Liver (tissue), 9 donors: Measurements from ENCODE around the gene SNX33. TPM values are rescaled to one million over a fixed set of nuclear protein-coding genes. Genes with fewer than 3 reads are reported as not detected.
"Not testable (repeated sequence)": the region's sequence is repeated elsewhere in the genome, so short reads cannot be mapped to it uniquely, and the experiment has no call there.

Experiments used
- DNase-seq: peaks from one replicate; pipeline ENCODE4 v3.0.0-alpha.2; 2017; ENCODE audit warnings: low spot score
- H3K27ac ChIP-seq, 2 donors: one replicate each; pipeline ENCODE4 v1.7.0; 2013; ENCODE audit warnings: inconsistent platforms in 2 of 2, low read length in 2 of 2, control low read depth in 1 of 2, low read depth in 1 of 2, mild to moderate bottlenecking in 1 of 2
- H3K27me3 ChIP-seq, 4 donors: one replicate each; pipeline versions ENCODE4 v1.6.1 to v1.7.0; 2013; ENCODE audit warnings: low read length in 3 of 4, inconsistent platforms in 1 of 4, mild to moderate bottlenecking in 1 of 4, moderate library complexity in 1 of 4; ENCODE audit not compliant: control insufficient read depth in 4 of 4, insufficient read depth in 4 of 4
- H3K36me3 ChIP-seq, 4 donors: one replicate each; pipeline versions ENCODE4 v1.6.1 to v1.7.0; 2013; ENCODE audit warnings: low read length in 3 of 4, mild to moderate bottlenecking in 3 of 4, low read depth in 1 of 4, moderate library complexity in 1 of 4; ENCODE audit not compliant: control insufficient read depth in 4 of 4, insufficient read depth in 3 of 4
- H3K4me1 ChIP-seq, 4 donors: one replicate each; pipeline versions ENCODE4 v1.6.1 to v1.7.0; 2013; ENCODE audit warnings: low read length in 3 of 4, mild to moderate bottlenecking in 3 of 4, moderate library complexity in 1 of 4; ENCODE audit not compliant: control insufficient read depth in 4 of 4, insufficient read depth in 4 of 4
- H3K4me3 ChIP-seq, 3 donors: one replicate each; pipeline versions ENCODE4 v1.6.1 to v1.7.0; 2013; ENCODE audit warnings: low read length in 3 of 3, control low read depth in 1 of 3, low read depth in 1 of 3, mild to moderate bottlenecking in 1 of 3
- H3K9ac ChIP-seq, 2 donors: one replicate each; pipeline ENCODE4 v1.7.0; 2013; ENCODE audit warnings: low read length in 2 of 2, mild to moderate bottlenecking in 2 of 2, moderate library complexity in 2 of 2, control low read depth in 1 of 2, low read depth in 1 of 2
- H3K9me3 ChIP-seq, 4 donors: one replicate each; pipeline versions ENCODE4 v1.6.1 to v1.7.0; 2013; ENCODE audit warnings: low read length in 3 of 4; ENCODE audit not compliant: control insufficient read depth in 4 of 4
- EGR1 ChIP-seq, 2 donors: IDR thresholded peaks; 2 replicates each; pipeline ENCODE4 v1.6.1; 2016 to 2018; ENCODE audit warnings: antibody characterized with exemption in 2 of 2, low read depth in 2 of 2
- FOXA1 ChIP-seq: IDR thresholded peaks from 2 replicates; pipeline ENCODE4 v1.6.1; 2016; ENCODE audit warnings: antibody characterized with exemption
- FOXA2 ChIP-seq: IDR thresholded peaks from 2 replicates; pipeline ENCODE4 v1.6.1; 2016; ENCODE audit warnings: antibody characterized with exemption
- GABPA ChIP-seq, 2 donors: IDR thresholded peaks in 1 of 2; conservative IDR thresholded peaks in 1 of 2; 2 replicates each; pipeline ENCODE4 v1.6.1; 2016; ENCODE audit warnings: antibody characterized with exemption in 2 of 2, mild to moderate bottlenecking in 1 of 2, moderate library complexity in 1 of 2
- HNF4A ChIP-seq, 2 donors: conservative IDR thresholded peaks; 2 replicates each; pipeline ENCODE4 v1.6.1; 2016; ENCODE audit warnings: antibody characterized with exemption in 2 of 2, mild to moderate bottlenecking in 2 of 2
- HNF4G ChIP-seq: IDR thresholded peaks from 2 replicates; pipeline ENCODE4 v1.6.1; 2016; ENCODE audit warnings: antibody characterized with exemption
- JUND ChIP-seq, 2 donors: IDR thresholded peaks; 2 replicates each; pipeline ENCODE4 v1.6.1; 2016; ENCODE audit warnings: antibody characterized with exemption in 2 of 2
- NR2F2 ChIP-seq: IDR thresholded peaks from 2 replicates; pipeline ENCODE4 v1.6.1; 2016; ENCODE audit warnings: antibody characterized with exemption
- RAD21 ChIP-seq, 2 donors: IDR thresholded peaks; 2 replicates each; pipeline ENCODE4 v1.6.1; 2016; ENCODE audit warnings: antibody characterized with exemption in 2 of 2, mild to moderate bottlenecking in 2 of 2
- RXRA ChIP-seq, 2 donors: IDR thresholded peaks; 2 replicates each; pipeline ENCODE4 v1.6.1; 2017 to 2018; ENCODE audit warnings: antibody characterized with exemption in 2 of 2, mild to moderate bottlenecking in 1 of 2
- SP1 ChIP-seq: IDR thresholded peaks from 2 replicates; pipeline ENCODE4 v1.6.1; 2018; ENCODE audit warnings: antibody characterized with exemption, mild to moderate bottlenecking
- TAF1 ChIP-seq: conservative IDR thresholded peaks from 2 replicates; pipeline ENCODE4 v1.6.1; 2016; ENCODE audit warnings: antibody characterized with exemption, mild to moderate bottlenecking
- YY1 ChIP-seq: IDR thresholded peaks from 2 replicates; pipeline ENCODE4 v1.6.1; 2016; ENCODE audit warnings: antibody characterized with exemption, mild to moderate bottlenecking
- WGBS: extraction: QIAGEN DNeasy Blood & Tissue Kit; methylation state at CpG from one replicate; pipeline ENCODE4 v1.1.7; 2013; 5-methylcytosine and 5-hydroxymethylcytosine counted together
- polyA plus RNA-seq, 2 donors: library from polyadenylated mRNA; stranded (reverse) in 1 of 2; unstranded in 1 of 2; fragments of 200-250 nt in 1 of 2; fragments of >200 nt in 1 of 2; fragmentation: Nextera tagmentation in 1 of 2; extraction: Ambion mirVana in 1 of 2; gene quantifications; one replicate each; pipeline versions ENCODE4 v1.2.1 to v1.2.3, GENCODE V29; 2013 to 2015
- total RNA-seq, 2 donors: library from RNA; depleted of rRNA; stranded (reverse); fragments of >200 nt; gene quantifications; one replicate each; pipeline ENCODE4 v1.2.3, GENCODE V29; 2014
- TF ChIP-seq, protein P1 (sequence below): IDR thresholded peaks from 2 replicates; pipeline ENCODE4 v1.6.1; 2016; ENCODE audit warnings: antibody characterized with exemption
- TF ChIP-seq, protein P2 (sequence below): IDR thresholded peaks from 2 replicates; pipeline ENCODE4 v1.6.1; 2016; ENCODE audit warnings: antibody characterized with exemption
- TF ChIP-seq, protein P3 (sequence below): IDR thresholded peaks from 2 replicates; pipeline ENCODE4 v1.6.1; 2016; ENCODE audit warnings: antibody characterized with exemption
- TF ChIP-seq, protein P4 (sequence below): IDR thresholded peaks from 2 replicates; pipeline ENCODE4 v1.6.1; 2016; ENCODE audit warnings: antibody characterized with exemption, mild to moderate bottlenecking
- TF ChIP-seq, protein P5 (sequence below): fragments of 150-350 bp; IDR thresholded peaks from 2 replicates; pipeline ENCODE4 v1.5.1; 2017; ENCODE audit warnings: improper control_type of control experiment, low read depth, low read length; ENCODE audit not compliant: missing input control
- donor health status: healthy.
- donor health status: healthy.
- donor health status: healthy.
- donor health status: healthy.
- donor health status: healthy.

Gene SNX33
- total and polyA plus RNA-seq, 4 donors = 7.1 to 10.8 (median 9.1) TPM

DNA sequence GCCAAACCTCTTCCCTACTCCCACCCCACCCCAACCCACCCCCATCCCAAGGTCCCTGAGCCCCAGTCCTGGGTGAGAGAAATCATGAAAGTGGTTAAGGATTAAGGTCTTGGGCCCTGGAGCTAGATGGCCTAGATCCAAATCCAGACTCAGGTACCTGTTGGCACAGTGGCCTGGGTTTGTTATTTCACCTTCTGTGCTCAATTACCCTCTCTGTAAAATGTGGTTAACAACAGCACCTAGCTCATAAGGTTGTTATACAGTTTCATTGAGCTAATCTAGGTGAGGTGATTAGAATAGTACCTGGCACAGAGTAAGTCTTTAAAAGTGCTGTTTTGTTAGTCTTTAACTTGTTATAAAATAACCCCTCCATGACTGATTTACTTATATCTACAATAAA, 15.8 kb upstream of the SNX33 start:
- H3K4me1 ChIP-seq = peaks cover 0 to 2% (median 0%) of the 10 kb centered on the region in 4 donors
- H3K4me3 ChIP-seq = no peak overlapping the region
- no peak overlapping the region for H3K9ac ChIP-seq
- no peak overlapping the region for H3K27ac ChIP-seq
- no peaks in the 10 kb centered on the region for H3K9me3 ChIP-seq
- no peak for DNase-seq
- TF ChIP-seq, protein P1, sequence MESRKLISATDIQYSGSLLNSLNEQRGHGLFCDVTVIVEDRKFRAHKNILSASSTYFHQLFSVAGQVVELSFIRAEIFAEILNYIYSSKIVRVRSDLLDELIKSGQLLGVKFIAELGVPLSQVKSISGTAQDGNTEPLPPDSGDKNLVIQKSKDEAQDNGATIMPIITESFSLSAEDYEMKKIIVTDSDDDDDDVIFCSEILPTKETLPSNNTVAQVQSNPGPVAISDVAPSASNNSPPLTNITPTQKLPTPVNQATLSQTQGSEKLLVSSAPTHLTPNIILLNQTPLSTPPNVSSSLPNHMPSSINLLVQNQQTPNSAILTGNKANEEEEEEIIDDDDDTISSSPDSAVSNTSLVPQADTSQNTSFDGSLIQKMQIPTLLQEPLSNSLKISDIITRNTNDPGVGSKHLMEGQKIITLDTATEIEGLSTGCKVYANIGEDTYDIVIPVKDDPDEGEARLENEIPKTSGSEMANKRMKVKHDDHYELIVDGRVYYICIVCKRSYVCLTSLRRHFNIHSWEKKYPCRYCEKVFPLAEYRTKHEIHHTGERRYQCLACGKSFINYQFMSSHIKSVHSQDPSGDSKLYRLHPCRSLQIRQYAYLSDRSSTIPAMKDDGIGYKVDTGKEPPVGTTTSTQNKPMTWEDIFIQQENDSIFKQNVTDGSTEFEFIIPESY = no peak
- TF ChIP-seq RXRA (IDR thresholded peaks at IDR 0.05) (no peak), NR2F2 (no peak), SP1 (no peak), TAF1 (no peak), GABPA (IDR thresholded peaks at IDR 0.05 in 1 of 2, conservative IDR thresholded peaks at IDR 0.05 in 1 of 2) (no peak), FOXA2 (no peak), RAD21 (IDR thresholded peaks at IDR 0.05) (no peak), FOXA1 (no peak)
- TF ChIP-seq, protein P2, sequence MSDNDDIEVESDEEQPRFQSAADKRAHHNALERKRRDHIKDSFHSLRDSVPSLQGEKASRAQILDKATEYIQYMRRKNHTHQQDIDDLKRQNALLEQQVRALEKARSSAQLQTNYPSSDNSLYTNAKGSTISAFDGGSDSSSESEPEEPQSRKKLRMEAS = no peak
- H3K27me3 ChIP-seq = no peaks in the 10 kb centered on the region
- H3K36me3 ChIP-seq = no peaks in the 10 kb centered on the region

DNA sequence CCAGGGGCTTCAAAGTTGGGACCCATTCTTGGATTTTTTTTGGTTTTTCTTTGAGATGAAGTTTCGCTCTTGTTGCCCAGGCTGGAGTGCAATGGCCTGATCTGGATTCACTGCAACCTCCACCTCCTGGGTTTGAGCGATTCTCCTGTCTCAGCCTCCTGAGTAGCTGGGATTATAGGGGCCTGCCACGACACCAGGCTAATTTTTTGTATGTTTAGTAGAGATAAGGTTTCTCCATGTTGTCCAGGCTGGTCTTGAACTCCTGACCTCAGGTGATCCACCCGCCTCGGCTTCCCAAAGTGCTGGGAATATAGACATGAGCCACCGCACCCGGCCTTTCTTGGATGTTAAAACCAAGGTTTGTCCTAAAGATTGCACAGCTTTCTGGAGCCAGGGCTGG, 13.8 kb upstream of the SNX33 start:
- not testable (repeated sequence) for H3K36me3 ChIP-seq, H3K4me3 ChIP-seq, H3K27ac ChIP-seq, DNase-seq, H3K27me3 ChIP-seq, H3K9me3 ChIP-seq, H3K9ac ChIP-seq
- peaks cover 0 to 17% (median 14%) of the 10 kb centered on the region in 4 donors for H3K4me1 ChIP-seq
- 97% methylated on average over 7 of the region's 7 CpGs for WGBS

DNA sequence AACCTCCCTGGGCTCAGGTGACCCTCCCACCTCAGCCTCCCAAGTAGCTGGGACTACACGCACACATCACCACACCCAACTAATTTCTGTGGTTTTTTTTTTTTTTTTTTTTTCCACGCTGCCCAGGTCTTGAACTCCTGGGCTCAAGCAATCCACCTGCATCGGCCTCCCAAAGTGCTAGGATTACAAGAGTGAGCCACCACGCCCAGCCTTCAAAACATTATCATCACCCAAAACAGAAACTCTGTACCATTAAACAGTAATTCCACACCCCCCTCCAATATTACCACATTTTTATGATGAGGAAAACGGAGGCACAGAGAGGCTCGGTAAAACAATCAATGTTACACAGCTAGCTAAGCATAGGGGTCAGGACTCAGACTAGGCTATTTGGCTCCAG, 11.7 kb upstream of the SNX33 start:
- H3K9ac ChIP-seq = no peak overlapping the region
- no peak overlapping the region for H3K27ac ChIP-seq
- TF ChIP-seq NR2F2 = no peak
- no peak for TF ChIP-seq TAF1
- TF ChIP-seq RXRA (IDR thresholded peaks at IDR 0.05) = no peak
- no peak for TF ChIP-seq FOXA2
- TF ChIP-seq, protein P1 = no peak
- TF ChIP-seq, protein P3, sequence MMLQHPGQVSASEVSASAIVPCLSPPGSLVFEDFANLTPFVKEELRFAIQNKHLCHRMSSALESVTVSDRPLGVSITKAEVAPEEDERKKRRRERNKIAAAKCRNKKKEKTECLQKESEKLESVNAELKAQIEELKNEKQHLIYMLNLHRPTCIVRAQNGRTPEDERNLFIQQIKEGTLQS = no peak
- TF ChIP-seq RAD21 (IDR thresholded peaks at IDR 0.05) = no peak
- TF ChIP-seq HNF4G = no peak
- TF ChIP-seq, protein P4, sequence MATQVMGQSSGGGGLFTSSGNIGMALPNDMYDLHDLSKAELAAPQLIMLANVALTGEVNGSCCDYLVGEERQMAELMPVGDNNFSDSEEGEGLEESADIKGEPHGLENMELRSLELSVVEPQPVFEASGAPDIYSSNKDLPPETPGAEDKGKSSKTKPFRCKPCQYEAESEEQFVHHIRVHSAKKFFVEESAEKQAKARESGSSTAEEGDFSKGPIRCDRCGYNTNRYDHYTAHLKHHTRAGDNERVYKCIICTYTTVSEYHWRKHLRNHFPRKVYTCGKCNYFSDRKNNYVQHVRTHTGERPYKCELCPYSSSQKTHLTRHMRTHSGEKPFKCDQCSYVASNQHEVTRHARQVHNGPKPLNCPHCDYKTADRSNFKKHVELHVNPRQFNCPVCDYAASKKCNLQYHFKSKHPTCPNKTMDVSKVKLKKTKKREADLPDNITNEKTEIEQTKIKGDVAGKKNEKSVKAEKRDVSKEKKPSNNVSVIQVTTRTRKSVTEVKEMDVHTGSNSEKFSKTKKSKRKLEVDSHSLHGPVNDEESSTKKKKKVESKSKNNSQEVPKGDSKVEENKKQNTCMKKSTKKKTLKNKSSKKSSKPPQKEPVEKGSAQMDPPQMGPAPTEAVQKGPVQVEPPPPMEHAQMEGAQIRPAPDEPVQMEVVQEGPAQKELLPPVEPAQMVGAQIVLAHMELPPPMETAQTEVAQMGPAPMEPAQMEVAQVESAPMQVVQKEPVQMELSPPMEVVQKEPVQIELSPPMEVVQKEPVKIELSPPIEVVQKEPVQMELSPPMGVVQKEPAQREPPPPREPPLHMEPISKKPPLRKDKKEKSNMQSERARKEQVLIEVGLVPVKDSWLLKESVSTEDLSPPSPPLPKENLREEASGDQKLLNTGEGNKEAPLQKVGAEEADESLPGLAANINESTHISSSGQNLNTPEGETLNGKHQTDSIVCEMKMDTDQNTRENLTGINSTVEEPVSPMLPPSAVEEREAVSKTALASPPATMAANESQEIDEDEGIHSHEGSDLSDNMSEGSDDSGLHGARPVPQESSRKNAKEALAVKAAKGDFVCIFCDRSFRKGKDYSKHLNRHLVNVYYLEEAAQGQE = no peak
- TF ChIP-seq FOXA1 = no peak
- no peak for TF ChIP-seq JUND (IDR thresholded peaks at IDR 0.05)
- TF ChIP-seq, protein P5, sequence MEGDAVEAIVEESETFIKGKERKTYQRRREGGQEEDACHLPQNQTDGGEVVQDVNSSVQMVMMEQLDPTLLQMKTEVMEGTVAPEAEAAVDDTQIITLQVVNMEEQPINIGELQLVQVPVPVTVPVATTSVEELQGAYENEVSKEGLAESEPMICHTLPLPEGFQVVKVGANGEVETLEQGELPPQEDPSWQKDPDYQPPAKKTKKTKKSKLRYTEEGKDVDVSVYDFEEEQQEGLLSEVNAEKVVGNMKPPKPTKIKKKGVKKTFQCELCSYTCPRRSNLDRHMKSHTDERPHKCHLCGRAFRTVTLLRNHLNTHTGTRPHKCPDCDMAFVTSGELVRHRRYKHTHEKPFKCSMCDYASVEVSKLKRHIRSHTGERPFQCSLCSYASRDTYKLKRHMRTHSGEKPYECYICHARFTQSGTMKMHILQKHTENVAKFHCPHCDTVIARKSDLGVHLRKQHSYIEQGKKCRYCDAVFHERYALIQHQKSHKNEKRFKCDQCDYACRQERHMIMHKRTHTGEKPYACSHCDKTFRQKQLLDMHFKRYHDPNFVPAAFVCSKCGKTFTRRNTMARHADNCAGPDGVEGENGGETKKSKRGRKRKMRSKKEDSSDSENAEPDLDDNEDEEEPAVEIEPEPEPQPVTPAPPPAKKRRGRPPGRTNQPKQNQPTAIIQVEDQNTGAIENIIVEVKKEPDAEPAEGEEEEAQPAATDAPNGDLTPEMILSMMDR = no peak
- no peak for TF ChIP-seq GABPA (IDR thresholded peaks at IDR 0.05 in 1 of 2, conservative IDR thresholded peaks at IDR 0.05 in 1 of 2)
- TF ChIP-seq HNF4A (conservative IDR thresholded peaks at IDR 0.05) = no peak
- TF ChIP-seq EGR1 (IDR thresholded peaks at IDR 0.05; ENCODE audit: low read depth in 2 of 2) = no peak
- no peak for TF ChIP-seq YY1
- peaks cover 0 to 28% (median 21%) of the 10 kb centered on the region in 4 donors for H3K4me1 ChIP-seq
- no peaks in the 10 kb centered on the region for H3K36me3 ChIP-seq
- WGBS = 90% methylated on average over 6 of the region's 6 CpGs
- no peaks in the 10 kb centered on the region for H3K27me3 ChIP-seq
- H3K9me3 ChIP-seq = no peaks in the 10 kb centered on the region
- H3K4me3 ChIP-seq = no peak overlapping the region
- no peak for DNase-seq
